NT2/D1 (cell line): ENCODE measurements around the gene ARHGAP24.

Experiments used
- YY1 ChIP-seq: IDR thresholded peaks from 2 replicates; pipeline ENCODE4 v1.6.1; 2011; ENCODE audit not compliant: insufficient read length, insufficient read depth
- ZNF274 ChIP-seq: IDR thresholded peaks from 2 replicates; pipeline ENCODE4 v1.6.1; 2011; ENCODE audit warnings: mild to moderate bottlenecking, low read depth, low read length

DNA sequence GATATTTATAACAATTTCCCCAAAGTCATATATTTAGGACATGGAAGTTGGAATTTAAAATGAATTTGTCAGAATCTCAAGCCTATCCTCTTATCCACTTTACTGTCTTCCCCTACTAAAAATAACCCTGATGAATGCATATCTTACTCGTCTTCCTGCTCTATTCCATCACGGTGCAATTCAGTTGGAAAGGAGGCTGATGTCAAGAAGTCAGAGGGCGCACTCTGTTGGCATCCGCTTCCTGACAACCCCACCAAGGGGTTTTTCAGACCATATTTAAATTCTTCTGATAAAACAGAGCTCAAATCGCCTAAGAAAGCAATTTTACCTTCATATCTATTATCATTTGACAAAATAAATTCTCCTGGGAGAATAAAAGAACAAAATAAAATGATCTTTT lies 233.5 kb downstream of the ARHGAP24 start:
- no peak for TF ChIP-seq YY1
- no peak for TF ChIP-seq ZNF274
